ENCODE results near the gene ZMYND8.
"Not testable (repeated sequence)": the region's sequence is repeated elsewhere in the genome, so short reads cannot be mapped to it uniquely, and the experiment has no call there.

DNA sequence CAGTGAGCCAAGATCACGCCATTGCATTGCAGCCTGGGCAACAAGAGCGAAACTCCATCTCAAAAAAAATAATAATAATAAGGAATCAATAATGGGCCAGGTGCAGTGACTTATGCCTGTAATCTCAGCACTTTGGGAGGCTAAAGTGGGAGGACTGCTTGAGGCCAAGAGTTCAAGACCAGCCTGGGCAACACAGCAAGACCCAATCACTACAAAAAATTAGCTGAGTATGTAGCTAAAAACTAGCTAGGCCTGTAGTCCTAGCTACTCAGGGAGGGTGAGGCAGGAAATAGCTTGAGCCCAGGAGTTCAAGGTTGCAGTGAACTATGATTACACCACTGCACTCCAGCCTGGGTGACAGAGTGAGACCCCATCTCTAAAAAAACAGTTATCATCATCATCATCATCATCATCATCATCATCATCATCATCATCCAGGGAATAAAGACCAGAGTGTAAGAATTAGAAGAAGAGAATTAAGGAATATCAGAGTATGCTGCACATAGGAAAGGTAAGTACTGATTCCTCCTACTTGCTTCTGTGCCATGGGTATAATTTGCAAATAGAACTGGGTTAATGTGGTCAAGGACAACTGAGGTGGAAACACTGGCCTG, 95.2 kb downstream of the ZMYND8 start:
- TF ChIP-seq, protein P1, sequence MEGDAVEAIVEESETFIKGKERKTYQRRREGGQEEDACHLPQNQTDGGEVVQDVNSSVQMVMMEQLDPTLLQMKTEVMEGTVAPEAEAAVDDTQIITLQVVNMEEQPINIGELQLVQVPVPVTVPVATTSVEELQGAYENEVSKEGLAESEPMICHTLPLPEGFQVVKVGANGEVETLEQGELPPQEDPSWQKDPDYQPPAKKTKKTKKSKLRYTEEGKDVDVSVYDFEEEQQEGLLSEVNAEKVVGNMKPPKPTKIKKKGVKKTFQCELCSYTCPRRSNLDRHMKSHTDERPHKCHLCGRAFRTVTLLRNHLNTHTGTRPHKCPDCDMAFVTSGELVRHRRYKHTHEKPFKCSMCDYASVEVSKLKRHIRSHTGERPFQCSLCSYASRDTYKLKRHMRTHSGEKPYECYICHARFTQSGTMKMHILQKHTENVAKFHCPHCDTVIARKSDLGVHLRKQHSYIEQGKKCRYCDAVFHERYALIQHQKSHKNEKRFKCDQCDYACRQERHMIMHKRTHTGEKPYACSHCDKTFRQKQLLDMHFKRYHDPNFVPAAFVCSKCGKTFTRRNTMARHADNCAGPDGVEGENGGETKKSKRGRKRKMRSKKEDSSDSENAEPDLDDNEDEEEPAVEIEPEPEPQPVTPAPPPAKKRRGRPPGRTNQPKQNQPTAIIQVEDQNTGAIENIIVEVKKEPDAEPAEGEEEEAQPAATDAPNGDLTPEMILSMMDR (IDR thresholded peaks at IDR 0.05) = not testable (repeated sequence)
- not testable (repeated sequence) for TF ChIP-seq POLR2A (IDR thresholded peaks at IDR 0.05); EP300 (IDR thresholded peaks at IDR 0.05; ENCODE audit: low read depth)
